Measurements from ENCODE around the gene RGS10. TPM values are rescaled to one million over a fixed set of nuclear protein-coding genes. Genes with fewer than 3 reads are reported as not detected.

RGS10 gene
- total RNA-seq, 2 donors from 2014 or later: 7.8 to 10.8 TPM

- no peak for DNase-seq (ENCODE audit: low spot score)
- peaks cover 0 to 12% of the 10 kb centered on the region in 2 donors for H3K4me1 ChIP-seq
- peak overlapping the region in 1 of 2 donors; percentile 70 for H3K27ac ChIP-seq
- H3K4me3 ChIP-seq: peak overlapping the region; percentile 51 to 67
- TF ChIP-seq CTCF (IDR thresholded peaks at IDR 0.05): no peak
- H3K36me3 ChIP-seq: no peaks in the 10 kb centered on the region
- H3K9me3 ChIP-seq: no peaks in the 10 kb centered on the region
- H3K27me3 ChIP-seq: no peaks in the 10 kb centered on the region
These were observed 1.5 kb downstream of the RGS10 start for GRCh38 chr10:119541046-119541445.

- no peaks in the 10 kb centered on the region for H3K36me3 ChIP-seq
- no peak for DNase-seq (ENCODE audit: low spot score)
- H3K4me3 ChIP-seq: no peak overlapping the region
- no peak overlapping the region for H3K27ac ChIP-seq
- peaks cover 0 to 12% of the 10 kb centered on the region in 2 donors for H3K4me1 ChIP-seq
- H3K27me3 ChIP-seq: no peaks in the 10 kb centered on the region
- no peak for TF ChIP-seq CTCF (IDR thresholded peaks at IDR 0.05)
- H3K9me3 ChIP-seq: no peaks in the 10 kb centered on the region
These were observed 2.5 kb downstream of the RGS10 start for GRCh38 chr10:119540038-119540437.

GRCh38 chr10:119539359-119539825 is 3.1 kb downstream of the RGS10 start:
- Histone ChIP-seq H3K27ac (no peak overlapping the region), H3K4me1 (peaks cover 0 to 12% of the 10 kb centered on the region in 2 donors)

GRCh38 chr10:119538632-119539358 is 3.7 kb downstream of the RGS10 start:
- Histone ChIP-seq H3K9me3 (no peaks in the 10 kb centered on the region), H3K4me1 (peaks cover 0 to 11% of the 10 kb centered on the region in 2 donors), H3K27me3 (no peaks in the 10 kb centered on the region), H3K36me3 (no peaks in the 10 kb centered on the region), H3K4me3 (no peak overlapping the region), H3K27ac (no peak overlapping the region)
- no peak for TF ChIP-seq CTCF (IDR thresholded peaks at IDR 0.05)
- DNase-seq (ENCODE audit: low spot score): no peak

More at GRCh38 chr10:119539359-119539825, 3.1 kb downstream of the RGS10 start:
- Histone ChIP-seq H3K9me3 (no peaks in the 10 kb centered on the region), H3K4me3 (no peak overlapping the region), H3K27me3 (no peaks in the 10 kb centered on the region), H3K36me3 (no peaks in the 10 kb centered on the region)
- TF ChIP-seq CTCF (IDR thresholded peaks at IDR 0.05): no peak
- DNase-seq (ENCODE audit: low spot score): no peak

GRCh38 chr10:119537953-119538630 is 4.4 kb downstream of the RGS10 start:
- no peaks in the 10 kb centered on the region for H3K27me3 ChIP-seq
- no peak overlapping the region for H3K27ac ChIP-seq
- TF ChIP-seq CTCF (IDR thresholded peaks at IDR 0.05): no peak
- peaks cover 0 to 4% of the 10 kb centered on the region in 2 donors for H3K4me1 ChIP-seq
- no peaks in the 10 kb centered on the region for H3K36me3 ChIP-seq
- DNase-seq (ENCODE audit: low spot score): no peak
- H3K4me3 ChIP-seq: no peak overlapping the region
- H3K9me3 ChIP-seq: no peaks in the 10 kb centered on the region

All from right atrium auricular region (tissue), 2 donors.